ENCODE results near the gene LTA. TPM values are rescaled to one million over a fixed set of nuclear protein-coding genes. Genes with fewer than 3 reads are reported as not detected.

Gene LTA
- total RNA-seq, 2 experiments from 2014 or later: 396 to 570 TPM

DNA sequence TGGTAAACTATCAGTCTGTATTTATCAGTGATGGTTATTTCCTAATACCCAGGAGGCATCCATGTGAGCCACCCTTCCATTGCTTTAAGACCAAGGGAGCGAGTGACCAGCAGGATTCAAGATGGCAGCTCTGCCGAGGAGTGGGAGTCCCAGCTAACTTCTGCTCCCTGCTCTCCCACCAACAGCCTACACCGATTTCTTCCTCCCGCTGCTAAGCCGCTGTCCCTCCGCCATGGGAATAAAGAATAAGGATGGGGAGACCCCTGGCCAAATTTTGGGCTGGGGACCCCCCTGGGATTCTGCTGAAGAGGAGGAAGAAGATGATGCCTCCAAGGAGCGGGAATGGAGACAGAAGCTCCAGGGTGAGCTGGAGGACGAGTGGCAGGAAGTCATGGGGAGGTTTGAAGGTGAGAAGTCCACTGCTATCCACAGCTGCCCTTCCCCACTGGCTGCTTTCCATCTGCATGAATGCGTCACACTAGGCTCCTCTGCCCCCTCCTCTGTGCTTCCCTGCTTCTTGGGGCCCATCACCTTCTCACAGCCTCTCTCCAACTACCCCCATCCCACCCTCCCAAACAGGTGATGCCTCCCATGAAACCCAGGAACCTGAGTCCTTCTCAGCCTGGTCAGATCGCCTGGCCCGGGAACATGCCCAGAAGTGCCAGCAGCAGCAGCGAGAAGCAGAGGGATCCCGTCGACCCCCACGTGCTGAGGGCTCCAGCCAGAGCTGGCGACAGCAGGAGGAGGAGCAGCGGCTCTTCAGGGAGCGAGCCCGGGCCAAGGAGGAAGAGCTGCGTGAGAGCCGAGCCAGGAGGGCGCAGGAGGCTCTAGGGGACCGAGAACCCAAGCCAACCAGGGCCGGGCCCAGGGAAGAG is 14.4 kb upstream of the LTA start:
- H3K27ac Mint-ChIP-seq: peak overlapping the region; percentile 77
- peaks cover 72% of the 10 kb centered on the region for H3K4me1 Mint-ChIP-seq
- intact Hi-C loops (cut with DNase I, micrococcal nuclease): loop anchor here in 1 of 2 experiments (2.0 kb wide), 1 partner anchor 15 kb away; the partner anchor contains the start of gene LTA
- H3K4me3 Mint-ChIP-seq: peak overlapping the region; percentile 66
- no peaks in the 10 kb centered on the region for H3K9me3 Mint-ChIP-seq (ENCODE audit: low read depth)
- DNase-seq: no peak
- H3K36me3 Mint-ChIP-seq (ENCODE audit: low read depth): peaks cover 40% of the 10 kb centered on the region
- no peak for ATAC-seq
- no peaks in the 10 kb centered on the region for H3K27me3 Mint-ChIP-seq
- ChIA-PET CTCF (interaction anchor here (1.2 to 7.2 kb wide), 5 partner anchors 9 to 39 kb away, joined by 3 to 101 read pairs (median 16); partner anchors contain the start of genes DDX39B, NCR3, NFKBIL1 and TNF), POLR2A (interaction anchor here (0.7 to 4.3 kb wide), 4 partner anchors 10 to 35 kb away, joined by 3 to 43 read pairs (median 8); partner anchors contain the start of genes NCR3, NFKBIL1 and TNF)

DNA sequence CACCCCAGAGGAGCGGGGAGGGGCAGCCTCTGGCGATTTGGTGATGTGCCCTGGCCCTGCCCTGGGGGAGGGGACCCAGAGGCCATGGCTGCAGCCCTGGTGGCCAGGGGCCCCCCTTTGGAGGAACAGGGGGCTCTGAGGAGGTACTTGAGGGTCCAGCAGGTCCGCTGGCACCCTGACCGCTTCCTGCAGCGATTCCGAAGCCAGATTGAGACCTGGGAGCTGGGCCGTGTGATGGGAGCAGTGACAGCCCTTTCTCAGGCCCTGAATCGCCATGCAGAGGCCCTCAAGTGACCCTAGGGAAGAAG is 13.8 kb upstream of the LTA start:
- Mint-ChIP-seq H3K27ac (peak overlapping the region; percentile 92), H3K4me1 (peaks cover 75% of the 10 kb centered on the region), H3K9me3 (ENCODE audit: low read depth) (no peaks in the 10 kb centered on the region), H3K27me3 (no peaks in the 10 kb centered on the region), H3K36me3 (ENCODE audit: low read depth) (peaks cover 41% of the 10 kb centered on the region), H3K4me3 (peak overlapping the region; percentile 66)
- no peak for ATAC-seq
- intact Hi-C loops (cut with DNase I, micrococcal nuclease): loop anchor here in 1 of 2 experiments (2.0 kb wide), 1 partner anchor 15 kb away; the partner anchor contains the start of gene LTA
- CTCF ChIA-PET: interaction anchor here (0.6 to 7.2 kb wide), 7 partner anchors 10 to 38 kb away, joined by 3 to 101 read pairs (median 13); partner anchors contain the start of genes DDX39B, LTB, NCR3 and NFKBIL1
- no peak for DNase-seq
- POLR2A ChIA-PET: interaction anchor here (1.5 to 4.3 kb wide), 6 partner anchors 10 to 28 kb away, joined by 3 to 43 read pairs (median 12); partner anchors contain the start of genes LTA, NFKBIL1 and TNF

DNA sequence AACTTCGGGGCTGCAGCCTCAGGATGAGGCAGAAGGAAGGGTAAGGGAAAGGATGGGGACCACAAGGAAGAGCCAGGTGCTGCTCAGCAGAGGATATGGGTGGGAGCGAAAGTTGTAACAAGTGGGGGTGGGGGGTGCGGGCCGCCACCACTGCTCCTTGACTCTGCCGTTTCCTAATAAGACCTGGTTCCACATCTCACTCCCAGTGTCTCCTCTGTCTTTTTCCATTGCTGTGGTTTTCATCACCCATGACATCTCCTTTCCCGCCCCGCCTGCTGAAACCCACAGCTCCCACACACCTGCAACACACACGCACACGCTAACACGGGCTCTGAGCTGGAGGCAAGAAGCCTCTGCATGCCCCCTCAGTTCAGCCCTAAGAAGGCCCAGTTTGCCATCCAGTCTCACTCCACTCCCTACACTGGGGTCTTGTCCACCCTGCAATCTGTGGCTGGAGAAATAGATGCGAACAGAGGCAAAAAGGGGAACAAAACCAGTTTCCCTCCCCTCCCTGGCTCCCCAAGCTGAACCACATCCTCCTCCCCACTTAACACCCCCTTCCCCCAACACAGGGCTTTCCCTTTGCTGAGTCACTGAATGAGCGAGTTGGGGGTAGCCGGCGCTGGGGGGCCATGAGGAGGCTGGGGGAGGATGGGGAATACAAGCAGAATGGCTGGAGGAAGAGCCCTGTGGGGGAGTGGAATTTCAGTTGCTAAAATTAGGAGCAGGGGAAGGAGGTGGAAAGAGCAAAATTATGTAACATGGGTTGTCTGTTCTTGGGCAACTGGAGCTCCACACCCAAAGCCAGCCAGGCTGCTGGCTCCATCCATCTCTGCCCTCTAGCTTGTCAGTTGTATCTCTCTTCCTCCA is 13.2 kb upstream of the LTA start:
- Mint-ChIP-seq H3K36me3 (ENCODE audit: low read depth) (peaks cover 44% of the 10 kb centered on the region), H3K4me1 (peaks cover 81% of the 10 kb centered on the region), H3K27ac (peak overlapping the region; percentile 92), H3K27me3 (peaks cover 2% of the 10 kb centered on the region), H3K9me3 (ENCODE audit: low read depth) (no peaks in the 10 kb centered on the region), H3K4me3 (peak overlapping the region; percentile 66)
- ChIA-PET CTCF (interaction anchor here (0.6 to 7.2 kb wide), 13 partner anchors 8 to 55 kb away, joined by 3 to 101 read pairs (median 6); partner anchors contain the start of genes DDX39B, LTB, NCR3 and NFKBIL1), POLR2A (interaction anchor here (0.6 to 4.3 kb wide), 10 partner anchors 8 to 342 kb away, joined by 3 to 43 read pairs (median 4); partner anchors contain the start of genes LTA, NFKBIL1 and TNF)
- peak; percentile 47 for ATAC-seq
- peak; percentile 82 for DNase-seq
- intact Hi-C loops (cut with DNase I, micrococcal nuclease): loop anchor here (1.0 to 2.0 kb wide), 2 partner anchors 9 to 14 kb away; partner anchors contain the start of gene LTA (in 1 of the 2)

DNA sequence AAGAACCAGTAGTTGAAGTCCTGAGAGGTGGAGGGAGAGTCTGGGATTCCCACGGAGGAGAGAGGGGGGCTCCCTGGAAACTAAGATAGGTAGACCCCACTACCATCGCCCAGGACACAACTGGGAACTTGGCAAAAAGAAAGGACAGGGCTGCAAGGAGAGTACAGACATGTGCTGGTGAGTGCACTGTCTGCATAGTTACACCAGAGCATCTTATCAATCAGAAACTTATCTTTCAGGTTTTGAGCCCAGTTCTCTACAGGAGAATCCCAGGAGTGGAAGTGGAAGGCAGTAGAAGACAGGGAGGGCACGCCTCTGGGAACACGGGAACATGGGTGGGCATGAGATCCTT is 12.5 kb upstream of the LTA start:
- DNase-seq (no peak), ATAC-seq (peak; percentile 50)
- H3K36me3 Mint-ChIP-seq (ENCODE audit: low read depth): peaks cover 45% of the 10 kb centered on the region
- ChIA-PET POLR2A (interaction anchor here (0.7 to 4.3 kb wide), 8 partner anchors 8 to 341 kb away, joined by 3 to 43 read pairs (median 6); partner anchors contain the start of genes LTA, NFKBIL1 and TNF), CTCF (interaction anchor here (0.6 to 7.2 kb wide), 14 partner anchors 9 to 881 kb away, joined by 3 to 101 read pairs (median 6); partner anchors contain the start of genes LTB, NCR3, NFKBIL1 and TNF)
- peak overlapping the region; percentile 66 for H3K4me3 Mint-ChIP-seq
- intact Hi-C loops (cut with DNase I, micrococcal nuclease): loop anchor here (1.0 to 2.0 kb wide), 2 partner anchors 9 to 13 kb away; partner anchors contain the start of gene LTA (in 1 of the 2)
- H3K4me1 Mint-ChIP-seq: peaks cover 79% of the 10 kb centered on the region
- H3K9me3 Mint-ChIP-seq (ENCODE audit: low read depth): no peaks in the 10 kb centered on the region
- peak overlapping the region; percentile 92 for H3K27ac Mint-ChIP-seq
- peaks cover 3% of the 10 kb centered on the region for H3K27me3 Mint-ChIP-seq

DNA sequence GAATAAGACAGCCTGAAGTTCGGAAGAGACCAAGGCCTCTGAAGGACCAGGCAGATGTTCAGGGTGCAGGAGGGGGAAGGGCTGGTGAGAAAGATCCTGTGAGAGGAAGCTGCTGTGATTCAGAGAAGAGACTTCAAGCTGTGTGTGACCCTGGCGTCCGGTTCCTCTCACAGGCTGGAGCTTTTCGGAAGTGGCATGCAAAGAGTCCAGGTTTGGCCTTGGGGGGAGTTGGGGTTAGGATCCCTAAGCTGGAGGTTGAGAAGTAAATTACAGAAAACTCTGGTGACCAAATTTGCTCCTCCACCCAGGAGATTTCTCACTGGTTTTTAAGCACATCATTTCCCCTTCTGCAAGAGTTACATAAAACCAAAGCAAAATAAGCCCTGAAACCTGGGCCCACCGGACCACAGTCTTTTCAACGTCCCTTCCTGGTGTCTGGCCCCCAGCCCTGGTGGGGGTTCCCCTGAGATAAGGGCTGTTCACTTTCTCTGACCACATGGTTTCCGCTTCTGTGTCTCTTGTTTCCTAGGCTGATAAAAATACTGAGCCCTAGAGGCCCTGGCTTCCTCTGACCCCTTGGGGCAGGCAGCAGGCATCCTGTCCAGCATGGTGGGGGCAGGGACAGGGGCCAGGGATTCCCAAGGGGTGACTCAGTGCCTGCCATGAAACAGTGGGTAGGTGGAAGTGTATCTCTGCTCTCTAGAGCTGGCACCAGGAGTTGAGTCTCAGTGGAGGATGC is 12.0 kb upstream of the LTA start:
- Mint-ChIP-seq H3K9me3 (ENCODE audit: low read depth) (no peaks in the 10 kb centered on the region), H3K4me1 (peaks cover 81% of the 10 kb centered on the region), H3K27ac (peak overlapping the region; percentile 92), H3K27me3 (peaks cover 3% of the 10 kb centered on the region), H3K36me3 (ENCODE audit: low read depth) (peaks cover 45% of the 10 kb centered on the region), H3K4me3 (peak overlapping the region; percentile 66)
- CTCF ChIA-PET: interaction anchor here (0.5 to 7.2 kb wide), 16 partner anchors 8 to 881 kb away, joined by 3 to 101 read pairs (median 4); partner anchors contain the start of genes LST1, NCR3, NEU1 and NFKBIL1
- DNase-seq (peak; percentile 80), ATAC-seq (peak; percentile 72)
- POLR2A ChIA-PET: interaction anchor here (1.1 to 4.3 kb wide), 5 partner anchors 8 to 20 kb away, joined by 4 to 43 read pairs (median 15); partner anchors contain the start of genes LTA and TNF
- intact Hi-C loops (cut with DNase I, micrococcal nuclease): loop anchor here (1.0 to 2.0 kb wide), 3 partner anchors 8 to 15 kb away; partner anchors contain the start of genes LTA (in 1 of the 2) and TNF (in 1 of the 2)

DNA sequence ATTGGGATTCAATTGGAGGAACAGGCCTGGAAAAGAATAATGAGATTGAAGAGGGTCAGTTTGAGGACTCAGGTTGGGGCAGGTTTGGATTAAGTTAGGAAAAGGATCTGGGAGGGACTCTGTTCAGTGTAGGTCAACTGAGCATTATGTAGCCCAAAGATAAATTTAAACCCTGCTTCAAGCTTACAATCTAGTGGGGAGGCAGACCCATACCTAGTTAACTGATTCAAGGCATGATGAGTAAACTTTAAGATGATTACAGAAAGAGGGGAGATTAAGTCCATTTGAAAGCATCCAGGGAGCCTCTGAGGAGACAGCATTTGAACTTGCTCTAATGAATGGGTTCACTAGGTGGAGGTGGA is 11.4 kb upstream of the LTA start:
- ChIA-PET POLR2A (interaction anchor here (2.2 to 4.3 kb wide), 2 partner anchors 7 to 16 kb away, joined by 18 to 43 read pairs; partner anchors contain the start of gene TNF), CTCF (interaction anchor here (0.6 to 7.2 kb wide), 10 partner anchors 14 to 302 kb away, joined by 3 to 101 read pairs (median 4); partner anchors contain the start of genes LST1, NCR3, NEU1 and TNF)
- Mint-ChIP-seq H3K4me1 (peaks cover 85% of the 10 kb centered on the region), H3K36me3 (ENCODE audit: low read depth) (peaks cover 50% of the 10 kb centered on the region), H3K27me3 (peaks cover 3% of the 10 kb centered on the region), H3K27ac (peak overlapping the region; percentile 92), H3K4me3 (peak overlapping the region; percentile 66), H3K9me3 (ENCODE audit: low read depth) (no peaks in the 10 kb centered on the region)
- DNase-seq (no peak), ATAC-seq (no peak)
- intact Hi-C loops (cut with DNase I, micrococcal nuclease): loop anchor here (1.0 kb wide), 2 partner anchors 8 to 15 kb away; partner anchors contain the start of gene TNF (in 1 of the 2)

DNA sequence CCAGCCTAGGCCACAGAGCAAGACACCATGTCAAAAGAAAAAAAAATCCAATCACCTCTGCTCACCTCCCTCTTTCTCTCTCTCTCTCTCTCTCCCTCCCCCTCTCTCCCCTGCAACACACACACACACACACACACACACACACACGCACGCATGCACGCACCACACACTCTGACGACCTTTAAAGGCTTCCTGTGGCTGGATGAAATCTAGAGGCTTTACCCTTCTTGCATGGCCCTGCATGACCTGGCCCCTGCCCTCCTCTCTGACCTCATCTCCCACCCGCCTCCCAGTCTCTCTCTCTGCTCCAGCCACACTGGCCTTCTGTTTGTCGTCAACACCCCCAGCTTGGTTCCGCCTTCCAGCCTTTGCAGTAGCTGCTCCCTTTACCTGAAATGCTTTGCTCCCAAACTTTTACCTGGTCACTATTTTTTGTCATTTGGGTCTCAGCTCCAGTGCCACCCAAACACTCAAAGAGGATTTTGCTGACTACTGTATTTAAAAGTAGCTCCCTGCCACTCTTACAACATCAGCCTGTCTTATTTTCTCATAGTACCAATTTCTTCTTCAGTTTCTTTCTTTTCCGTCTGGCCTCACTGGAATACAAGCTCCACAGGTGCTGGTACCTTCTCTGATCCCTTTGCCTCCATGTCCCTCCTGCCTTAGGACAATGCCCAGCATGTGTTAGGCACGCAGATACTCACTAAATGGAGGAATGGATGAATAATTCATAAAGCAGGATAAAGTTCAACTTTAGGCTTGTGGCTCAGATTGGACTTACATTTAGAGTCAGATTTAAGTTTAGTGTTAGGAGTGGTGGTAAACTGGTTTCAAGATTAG is 4.3 kb upstream of the LTA start:
- ATAC-seq: peak; percentile 13
- Mint-ChIP-seq H3K36me3 (ENCODE audit: low read depth) (peaks cover 18% of the 10 kb centered on the region), H3K27me3 (peaks cover 3% of the 10 kb centered on the region), H3K4me1 (peaks cover 85% of the 10 kb centered on the region), H3K27ac (peak overlapping the region; percentile 89), H3K9me3 (ENCODE audit: low read depth) (no peaks in the 10 kb centered on the region), H3K4me3 (peak overlapping the region; percentile 58)
- ChIA-PET CTCF (interaction anchor here (0.9 to 28.5 kb wide), 10 partner anchors 9 to 370 kb away, joined by 3 to 873 read pairs (median 5); partner anchors contain the start of genes ATP6V1G2, DDX39B, LST1 and LTB), POLR2A (interaction anchor here (0.6 to 1.8 kb wide), 8 partner anchors 8 to 97 kb away, joined by 3 to 18 read pairs (median 4); partner anchors contain the start of genes GPANK1 and NCR3)
- peak; percentile 46 for DNase-seq
- intact Hi-C loops (cut with DNase I, micrococcal nuclease): loop anchor here (1.0 kb wide), 3 partner anchors 7 to 12 kb away; no protein-coding TSS in a partner anchor

DNA sequence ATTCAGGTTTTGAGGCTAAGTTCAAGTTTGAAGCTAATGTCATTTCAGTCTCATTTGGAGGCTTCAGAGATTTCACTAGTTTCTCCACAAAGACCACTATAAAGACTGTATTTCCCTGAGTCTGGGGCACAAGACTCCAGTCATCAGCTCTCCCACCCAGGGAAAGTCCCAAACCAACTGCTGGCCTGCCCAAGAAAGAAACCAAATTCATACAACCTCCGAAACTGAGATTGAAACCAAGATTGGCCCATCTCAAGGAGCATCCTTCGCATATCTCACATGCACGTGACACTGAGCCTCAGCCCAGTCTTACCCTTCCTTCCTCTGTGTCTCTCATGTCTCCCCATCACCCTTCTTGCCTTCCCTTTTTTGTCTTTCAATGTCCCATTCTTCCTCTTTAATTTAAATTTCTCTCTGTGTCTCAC is 3.5 kb upstream of the LTA start:
- ChIA-PET POLR2A (interaction anchor here (0.6 to 1.8 kb wide), 9 partner anchors 9 to 365 kb away, joined by 3 to 18 read pairs (median 4); partner anchors contain the start of genes GPANK1 and NCR3), CTCF (interaction anchor here (0.9 to 28.5 kb wide), 10 partner anchors 10 to 371 kb away, joined by 3 to 873 read pairs (median 5); partner anchors contain the start of genes ATP6V1G2, DDX39B, LST1 and LTB)
- intact Hi-C loops (cut with DNase I, micrococcal nuclease): loop anchor here (1.0 kb wide), 3 partner anchors 8 to 11 kb away; no protein-coding TSS in a partner anchor
- ATAC-seq: peak; percentile 60
- DNase-seq: peak; percentile 83
- H3K4me1 Mint-ChIP-seq: peaks cover 86% of the 10 kb centered on the region
- peaks cover 3% of the 10 kb centered on the region for H3K27me3 Mint-ChIP-seq
- peak overlapping the region; percentile 89 for H3K27ac Mint-ChIP-seq
- no peaks in the 10 kb centered on the region for H3K9me3 Mint-ChIP-seq (ENCODE audit: low read depth)
- H3K36me3 Mint-ChIP-seq (ENCODE audit: low read depth): peaks cover 21% of the 10 kb centered on the region
- H3K4me3 Mint-ChIP-seq: peak overlapping the region; percentile 58

All from activated CD4-positive, alpha-beta T cell treated with anti-CD3 and anti-CD28 coated beads for 36 hours (primary cell).